ENCODE data around the gene DAO.

DAO gene

DNA sequence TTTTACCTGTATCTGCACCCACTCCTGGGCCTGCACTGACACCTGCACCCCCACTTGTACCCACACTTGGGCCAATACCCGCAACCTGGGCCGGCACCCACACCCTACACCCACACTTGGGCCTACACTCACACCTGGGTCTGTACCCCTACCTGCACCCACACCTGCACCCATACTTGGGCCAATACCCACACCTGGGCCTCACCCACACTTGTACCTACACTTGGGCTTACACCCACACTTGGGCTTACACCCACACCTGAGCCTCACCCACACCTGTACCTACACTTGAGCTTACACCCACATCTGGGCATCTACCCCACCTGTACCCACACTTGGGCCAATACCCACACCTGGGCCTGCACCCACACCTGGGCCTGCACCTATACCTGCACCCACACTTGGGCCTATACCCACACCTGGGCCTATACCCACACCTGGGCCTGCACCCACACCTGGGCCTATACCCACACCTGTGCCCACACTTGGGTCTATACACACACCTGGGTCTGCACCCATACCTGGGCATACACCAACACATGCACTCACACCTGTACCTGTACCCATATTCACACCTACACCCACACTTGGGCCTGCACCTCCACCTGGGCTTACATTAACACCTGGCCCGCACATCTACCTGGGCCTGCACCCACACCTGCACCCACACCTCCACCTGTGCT lies 39.2 kb downstream of the DAO start:
- DNase-seq (ENCODE audit: low read depth): no peak

DNA sequence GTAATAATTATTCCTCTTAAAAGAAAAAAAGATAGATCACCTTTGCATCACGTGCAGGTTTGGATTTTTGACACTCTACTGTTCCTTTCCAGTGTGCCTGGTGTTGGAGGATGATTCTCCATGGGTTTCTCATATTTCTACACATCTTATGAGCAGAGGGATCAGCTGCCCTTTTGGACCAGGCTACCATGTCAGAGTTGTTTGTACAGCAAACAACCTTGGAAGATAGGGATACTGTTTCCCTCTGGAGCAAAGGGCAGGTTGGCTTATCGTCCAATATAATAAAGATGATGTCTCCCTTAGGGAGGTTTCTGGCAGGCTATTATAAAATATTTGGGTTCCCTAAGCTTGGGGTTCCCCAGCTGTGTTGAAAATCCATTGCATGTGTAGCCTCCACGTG lies 42.1 kb downstream of the DAO start:
- DNase-seq (ENCODE audit: low read depth): no peak

DNA sequence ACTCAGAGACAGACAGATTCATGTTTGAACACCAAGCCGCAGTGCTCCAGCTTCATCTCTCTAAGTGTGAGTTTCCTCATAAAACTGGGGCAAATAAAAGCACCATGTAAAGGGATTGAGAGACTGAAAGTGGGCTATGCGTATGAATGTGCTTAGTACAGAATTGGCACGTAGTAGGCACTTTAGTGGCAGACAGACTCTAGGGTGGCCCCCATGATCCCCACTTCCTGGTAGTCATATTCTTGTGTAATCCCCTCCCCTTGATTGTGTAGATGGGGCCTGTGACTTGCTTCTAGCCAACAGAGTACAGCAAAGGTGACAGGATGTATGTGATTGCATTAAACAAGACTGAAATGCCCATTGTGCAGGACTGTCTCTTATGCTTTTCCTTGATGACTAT lies 43.0 kb downstream of the DAO start:
- no peak for DNase-seq (ENCODE audit: low read depth)

DNA sequence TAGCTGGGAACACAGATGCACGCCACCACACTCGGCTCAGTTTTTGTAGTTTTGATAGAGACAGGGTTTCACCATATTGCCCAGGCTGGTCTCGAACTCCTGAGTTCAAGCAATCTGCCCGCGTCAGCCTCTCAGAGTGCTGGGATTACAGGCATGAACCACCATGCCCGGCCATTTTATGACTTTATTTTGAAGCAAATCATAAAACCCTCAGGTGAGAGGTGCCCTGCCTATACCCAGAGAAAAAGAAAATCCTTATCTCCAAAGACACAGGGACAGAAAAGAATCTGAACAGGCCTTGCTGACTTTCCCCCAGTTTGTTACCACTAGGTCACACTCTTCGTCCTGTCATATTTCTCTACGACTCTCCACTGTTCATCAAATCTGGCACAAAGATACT lies 48.8 kb downstream of the DAO start:
- no peak for DNase-seq (ENCODE audit: low read depth)

DNA sequence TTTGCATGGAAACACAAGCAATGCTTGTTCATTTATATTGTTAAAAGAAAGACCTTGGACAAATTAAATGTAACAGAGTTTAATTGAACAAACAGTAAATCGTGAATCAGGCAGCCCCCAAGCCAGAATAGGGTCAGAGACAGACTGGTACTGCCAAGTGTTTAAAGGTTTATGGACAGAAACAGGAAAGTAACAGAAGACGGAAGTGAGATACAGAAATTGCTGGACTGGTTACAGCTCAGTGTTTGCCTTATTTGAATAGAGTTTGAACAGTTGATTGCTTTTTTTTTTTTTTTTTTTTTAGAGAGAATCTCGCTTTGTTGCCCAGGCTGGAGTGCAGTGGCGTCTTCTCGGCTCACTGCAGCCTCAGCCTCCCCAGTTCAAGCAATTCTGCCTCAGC lies 50.3 kb downstream of the DAO start:
- no peak for DNase-seq (ENCODE audit: low read depth)

DNA sequence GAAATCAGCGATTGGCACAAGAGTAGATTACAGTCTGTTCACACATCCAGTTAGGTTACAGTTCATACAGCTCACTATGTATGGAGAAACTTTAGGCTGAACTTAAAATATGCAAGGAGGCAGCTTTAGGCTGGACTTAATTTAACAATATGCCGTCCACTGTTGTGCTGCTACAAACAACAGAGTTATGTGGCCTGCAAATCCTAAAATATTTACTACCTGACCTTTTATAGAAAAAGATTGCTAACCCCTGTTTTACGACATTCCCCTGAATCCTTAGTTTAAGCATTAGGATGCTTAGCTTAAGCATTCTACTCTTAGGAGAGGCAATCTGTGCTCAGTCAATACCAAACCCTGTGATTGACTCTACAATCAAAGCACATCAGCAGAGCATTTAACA lies 50.9 kb downstream of the DAO start:
- no peak for DNase-seq (ENCODE audit: low read depth)

DNA sequence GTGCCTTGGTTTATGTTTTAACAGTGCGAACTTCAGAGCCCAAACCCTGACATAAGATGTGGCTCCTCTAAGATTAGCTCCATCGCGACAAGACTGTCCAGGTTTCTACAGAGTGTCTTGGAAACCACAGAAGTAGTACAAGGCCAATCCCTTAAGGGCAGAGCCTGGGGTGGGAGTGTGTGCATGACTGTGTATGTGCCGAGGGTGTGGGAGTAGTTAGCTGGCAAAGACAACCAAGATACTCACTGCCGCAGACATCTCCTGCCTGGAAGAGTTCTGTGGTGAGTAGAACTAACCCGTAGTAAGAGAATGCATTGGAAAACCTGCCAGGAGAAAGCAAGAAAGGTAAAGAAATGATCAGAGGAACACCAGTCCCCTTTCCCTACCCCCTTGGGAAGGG lies 54.1 kb downstream of the DAO start:
- DNase-seq (ENCODE audit: low read depth): no peak

DNA sequence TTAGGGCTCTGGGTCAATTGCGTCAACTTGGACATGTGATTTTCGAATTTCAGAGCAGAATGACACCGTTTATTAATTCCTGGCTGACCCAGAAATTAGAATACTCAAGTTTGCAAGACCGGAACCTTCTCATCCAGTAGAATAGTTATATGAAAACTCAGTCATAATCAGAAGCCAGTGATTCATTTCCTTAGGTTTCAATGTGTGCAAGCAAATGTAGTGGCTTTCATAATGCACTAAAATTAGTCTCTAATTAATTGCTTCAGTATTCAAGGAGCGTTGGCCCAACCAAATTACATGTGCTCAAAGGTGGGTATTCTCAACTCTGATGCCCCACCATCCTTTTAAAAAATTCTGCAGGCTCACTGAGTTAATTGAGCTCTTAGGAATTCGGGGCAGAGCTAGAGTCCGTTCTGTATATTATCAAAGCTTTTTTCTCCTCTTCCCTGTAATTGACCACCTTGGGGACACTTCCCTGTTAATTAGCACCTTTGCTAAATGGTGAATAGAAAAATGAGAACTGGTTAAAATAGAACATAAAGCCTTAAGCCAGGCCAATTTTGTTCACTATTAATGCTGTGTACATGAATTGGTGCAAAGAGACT lies 55.4 kb downstream of the DAO start:
- no peak for DNase-seq (ENCODE audit: low read depth)

DNA sequence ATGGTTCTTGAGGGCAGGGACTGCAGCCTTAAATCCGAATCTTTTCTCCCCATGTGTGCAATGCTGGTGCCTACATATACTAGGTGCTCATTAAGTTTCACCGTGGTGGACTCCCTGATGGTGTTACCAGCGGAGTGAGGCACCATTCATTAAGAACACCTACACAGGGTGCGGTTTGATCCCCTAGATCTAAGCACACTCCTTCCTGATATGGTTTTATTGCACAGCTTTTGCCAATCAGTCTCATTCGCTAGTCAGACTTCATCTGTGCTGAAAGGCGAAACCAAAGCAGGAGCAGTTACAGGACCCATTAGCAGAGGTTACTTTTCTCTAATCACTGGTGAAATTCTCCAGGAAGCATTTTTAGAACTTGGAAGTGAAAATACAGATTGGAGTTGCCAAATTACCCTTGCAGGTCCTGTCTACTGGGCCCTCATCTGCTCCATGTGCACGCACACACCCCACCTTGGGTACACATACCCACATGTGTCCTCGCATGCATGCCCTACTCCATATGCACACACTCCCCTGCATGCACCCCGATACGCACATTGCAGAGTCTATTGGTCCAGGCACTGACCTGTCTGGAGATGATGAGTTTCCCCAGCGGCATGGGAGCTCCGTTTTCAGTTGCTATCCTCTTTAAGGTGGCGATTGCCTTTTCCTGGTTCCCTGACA lies 58.5 kb downstream of the DAO start:
- no peak for DNase-seq (ENCODE audit: low read depth)

DNA sequence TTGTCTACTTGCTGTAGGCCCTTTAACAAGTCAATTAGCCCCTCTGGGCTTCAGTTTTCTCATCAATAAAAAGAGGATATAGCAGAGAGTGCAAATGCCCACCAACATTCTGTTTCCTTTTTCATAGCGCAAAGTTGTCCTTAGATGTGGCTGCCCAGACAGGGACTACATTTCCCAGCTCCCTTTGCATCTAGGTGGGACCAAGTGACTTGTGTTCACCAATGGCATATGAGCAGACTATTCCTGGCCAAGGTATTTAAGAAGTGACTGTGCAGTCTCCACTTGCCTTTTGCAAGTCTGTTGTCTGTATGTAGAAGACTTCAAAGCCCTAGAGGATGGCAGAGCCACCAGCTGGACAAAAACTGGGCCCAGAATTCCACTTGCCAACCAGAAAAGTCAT lies 59.7 kb downstream of the DAO start:
- no peak for DNase-seq (ENCODE audit: low read depth)

DNA sequence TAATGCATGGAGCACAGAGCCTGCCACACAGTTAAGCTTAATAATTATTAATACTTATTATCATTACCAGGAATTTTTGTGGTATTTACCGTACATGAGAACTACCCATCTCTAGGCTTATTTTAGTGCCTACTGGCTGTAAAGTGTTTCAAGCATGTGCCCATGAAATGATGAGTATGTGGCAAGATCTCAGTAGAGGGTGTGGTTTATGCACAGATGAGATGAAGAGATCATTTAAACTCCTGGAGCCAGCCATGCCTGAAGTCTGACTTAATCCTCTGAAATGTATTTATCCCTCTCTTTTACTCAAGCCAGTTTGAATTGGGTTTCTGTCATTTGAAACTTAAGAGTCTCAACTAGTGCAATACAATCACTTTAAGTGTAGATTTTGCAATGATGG lies 60.2 kb downstream of the DAO start:
- no peak for DNase-seq (ENCODE audit: low read depth)

DNA sequence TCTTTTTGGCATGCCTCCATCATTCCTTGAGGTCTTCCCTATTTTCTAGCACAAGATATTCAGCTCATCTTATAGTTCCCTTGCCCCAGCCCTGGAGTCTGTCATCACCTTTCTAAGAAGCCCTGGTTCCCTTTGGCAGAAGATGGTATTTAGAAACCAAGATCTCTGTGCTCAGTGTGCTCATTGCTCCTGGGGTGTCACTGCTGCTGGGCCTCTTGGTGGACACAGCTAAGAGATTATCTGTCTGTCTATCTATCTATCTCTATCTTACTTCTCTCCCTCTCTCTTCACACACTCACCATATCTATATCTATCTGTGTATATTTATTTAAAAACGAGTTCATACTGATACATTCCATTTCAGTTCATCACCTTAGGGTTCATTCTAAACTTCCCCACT lies 67.2 kb downstream of the DAO start:
- DNase-seq (ENCODE audit: low read depth): no peak

DNA sequence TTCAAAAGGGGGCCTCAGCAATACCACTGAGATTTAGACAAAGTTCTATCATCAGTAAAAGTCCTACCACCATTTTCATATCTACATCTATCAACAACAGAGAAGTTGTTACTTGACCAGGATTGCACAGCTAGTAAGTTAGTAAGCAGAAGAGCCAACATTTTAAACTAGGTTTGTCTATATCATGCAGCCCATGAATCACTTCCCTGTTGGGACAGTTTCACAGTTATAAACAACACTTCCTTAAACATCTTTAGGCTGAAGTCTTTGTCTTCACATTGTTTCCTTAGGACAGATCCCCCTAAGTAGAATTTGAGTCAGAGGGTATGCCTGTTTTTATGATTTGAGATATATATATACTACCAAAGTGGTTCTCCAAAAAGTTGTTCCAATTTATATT lies 68.5 kb downstream of the DAO start:
- DNase-seq (ENCODE audit: low read depth): no peak

DNA sequence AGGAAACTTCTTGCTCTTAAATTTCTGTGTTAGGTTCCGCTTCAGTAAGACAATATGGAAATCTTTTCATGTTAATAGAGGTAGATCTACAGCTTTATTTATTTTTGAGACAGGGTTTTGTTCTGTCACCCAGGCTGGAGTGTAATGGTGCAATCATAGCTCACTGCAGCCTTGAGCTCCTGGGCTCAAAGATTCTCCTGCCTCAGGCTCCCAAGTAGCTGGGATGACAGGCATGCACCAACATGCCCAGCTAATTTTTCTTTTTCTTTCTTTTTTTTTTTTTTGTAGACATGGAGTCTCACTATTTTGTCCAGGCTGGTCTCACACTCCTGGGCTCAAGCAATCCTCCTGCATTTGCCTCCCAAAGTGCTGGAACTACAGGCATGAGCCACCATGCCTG lies 70.1 kb downstream of the DAO start:
- DNase-seq (ENCODE audit: low read depth): no peak

Data from CMK (cell line).